Activated CD4-positive, alpha-beta T cell treated with anti-CD3 and anti-CD28 coated beads, Interleukin-2, amount 50 U/mL, for 4 hours (primary cell): ENCODE data around the gene NSUN6.

Source experiments
- DNase-seq, 2 experiments: peaks; one replicate each; pipeline ENCODE4 v3.0.0-alpha.2; 2020

NSUN6 gene

GRCh38 chr10:18557960-18558359, 93.4 kb downstream of the NSUN6 start:
- DNase-seq = no peak

- no peak for DNase-seq
Observed at GRCh38 chr10:18556522-18557147, 94.8 kb downstream of the NSUN6 start.

GRCh38 chr10:18554479-18554878, 96.9 kb downstream of the NSUN6 start:
- no peak for DNase-seq

GRCh38 chr10:18551473-18551872, 99.9 kb downstream of the NSUN6 start:
- DNase-seq = no peak

- no peak for DNase-seq
Observed at GRCh38 chr10:18549105-18549504, 102.3 kb downstream of the NSUN6 start.

- DNase-seq = no peak
Observed at GRCh38 chr10:18545621-18546305, 105.6 kb downstream of the NSUN6 start.

GRCh38 chr10:18542832-18543231, 108.6 kb downstream of the NSUN6 start:
- no peak for DNase-seq

- DNase-seq = no peak
Observed at GRCh38 chr10:18540195-18540594, 111.2 kb downstream of the NSUN6 start.

- no peak for DNase-seq
Observed at GRCh38 chr10:18539335-18539734, 112.1 kb downstream of the NSUN6 start.

GRCh38 chr10:18533896-18534295, 117.5 kb downstream of the NSUN6 start:
- DNase-seq = no peak

GRCh38 chr10:18532881-18533535, 118.4 kb downstream of the NSUN6 start:
- DNase-seq = no peak

GRCh38 chr10:18528292-18528691, 123.1 kb downstream of the NSUN6 start:
- no peak for DNase-seq

GRCh38 chr10:18527687-18528086, 123.7 kb downstream of the NSUN6 start:
- DNase-seq = no peak

GRCh38 chr10:18523858-18524257, 127.5 kb downstream of the NSUN6 start:
- DNase-seq = no peak

- DNase-seq = no peak
Observed at GRCh38 chr10:18523025-18523424, 128.4 kb downstream of the NSUN6 start.

GRCh38 chr10:18516851-18517250, 134.5 kb downstream of the NSUN6 start:
- DNase-seq = no peak

GRCh38 chr10:18514537-18514936, 136.8 kb downstream of the NSUN6 start:
- no peak for DNase-seq

GRCh38 chr10:18508587-18508986, 142.8 kb downstream of the NSUN6 start:
- no peak for DNase-seq

GRCh38 chr10:18505456-18506118, 145.8 kb downstream of the NSUN6 start:
- DNase-seq = no peak

- no peak for DNase-seq
Observed at GRCh38 chr10:18504161-18504560, 147.2 kb downstream of the NSUN6 start.

- no peak for DNase-seq
Observed at GRCh38 chr10:18501629-18502028, 149.8 kb downstream of the NSUN6 start.

GRCh38 chr10:18501198-18501597, 150.2 kb downstream of the NSUN6 start:
- DNase-seq = no peak

- no peak for DNase-seq
Observed at GRCh38 chr10:18500576-18500975, 150.8 kb downstream of the NSUN6 start.

GRCh38 chr10:18498998-18499397, 152.4 kb downstream of the NSUN6 start:
- no peak for DNase-seq
